PC-9 (cell line): ENCODE measurements around the gene AICDA.

Source experiments
- CTCF ChIP-seq: fragments of 200-600 bp; sonication (generic); conservative IDR thresholded peaks from 2 replicates; pipeline ENCODE4 v1.6.1; 2017; ENCODE audit warnings: mixed run types, antibody characterized with exemption, mild to moderate bottlenecking, moderate library complexity
- EZH2 ChIP-seq: fragments of 200-600 bp; sonication (generic); IDR thresholded peaks from 2 replicates; pipeline ENCODE4 v1.8.0; 2017; ENCODE audit warnings: antibody characterized with exemption, low read depth

- no peak for TF ChIP-seq CTCF
- TF ChIP-seq EZH2 = no peak
These were observed 7.6 kb downstream of the AICDA start for GRCh38 chr12:8605057-8605456.
